A673 (cell line): Measurements from ENCODE around the gene PPP1R1C.

Experiments used
- CTCF ChIP-seq: fragments of 300-800, 200-600 bp; sonication (generic); conservative IDR thresholded peaks from 2 replicates; pipeline ENCODE4 v1.5.1; 2017; ENCODE audit warnings: low read depth, mild to moderate bottlenecking, antibody characterized with exemption, low read length, moderate library complexity, mixed read lengths
- EZH2 ChIP-seq: fragments of 200-600 bp; sonication (generic); IDR thresholded peaks from 2 replicates; pipeline ENCODE4 v1.6.1; 2017; ENCODE audit warnings: borderline replicate concordance, low read depth, mild to moderate bottlenecking, mixed read lengths, antibody characterized with exemption, low read length; ENCODE audit not compliant: poor library complexity, severe bottlenecking

DNA sequence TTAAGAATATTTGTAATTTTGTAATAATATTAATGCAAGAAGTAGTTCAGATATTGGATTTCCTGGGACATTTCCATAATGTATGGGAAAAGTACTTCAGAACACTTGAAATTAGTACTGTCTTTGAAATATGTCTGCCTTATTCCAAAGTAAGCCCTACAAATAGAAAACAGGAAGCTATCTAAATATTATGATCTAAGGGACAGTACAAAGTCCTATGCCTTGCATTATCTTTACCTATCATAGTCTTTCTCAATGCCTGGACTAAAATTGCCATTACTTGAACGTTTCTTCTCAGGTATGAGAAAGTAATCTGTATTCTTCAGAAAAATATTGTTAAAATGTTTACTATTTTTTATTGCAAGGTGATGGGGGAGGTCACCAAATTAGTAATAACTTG lies 113.0 kb downstream of the PPP1R1C start:
- TF ChIP-seq CTCF (no peak), EZH2 (no peak)
